NCI-H526 (cell line): ENCODE measurements around the gene CTXN2.

ENCODE experiments used
- DNase-seq, 2 experiments: peaks; one replicate each; lab custom pipeline; 2025; lab: John Stamatoyannopoulos, UW

The CTXN2 gene

DNA sequence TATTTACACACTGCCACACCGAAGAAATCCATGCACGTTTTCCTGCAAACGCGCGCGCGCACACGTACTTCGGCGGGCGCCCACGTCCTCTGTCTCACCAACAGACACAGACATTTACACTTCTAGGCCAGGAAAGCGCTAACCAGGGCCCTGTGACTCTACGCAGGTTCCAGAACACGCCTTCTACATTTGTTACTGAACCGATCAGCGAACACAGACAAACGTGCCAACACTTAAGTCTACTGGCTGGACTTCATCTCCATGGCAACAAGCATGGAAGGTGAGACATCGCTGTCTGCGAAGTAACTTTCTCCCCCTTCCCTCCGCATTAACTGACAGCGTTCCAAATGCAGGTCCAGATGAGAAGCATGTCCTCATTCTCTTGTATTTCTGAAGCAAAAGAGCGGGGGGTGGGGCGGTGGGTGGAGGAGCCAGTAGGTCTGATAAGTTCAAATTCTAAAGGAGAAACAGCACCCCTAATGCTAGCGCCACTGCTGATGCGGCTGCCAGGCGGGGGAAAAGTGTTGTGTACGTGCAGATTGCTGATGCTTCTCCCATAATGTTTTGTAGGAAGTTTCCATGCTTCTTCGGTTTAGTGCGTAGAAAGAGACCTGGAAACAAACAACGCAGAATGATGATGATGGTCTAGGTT is at the start of gene CTXN2:
Gene CTXN2, plus strand, starts transcription at position 92 of the 652 bp plus-strand sequence. CDS start 9,636 bp downstream, outside the sequence.
- no peak for DNase-seq

- DNase-seq = no peak
Observed at GRCh38 chr15:48143856-48144255, 47.6 kb upstream of the CTXN2 start.

- no peak for DNase-seq
Observed at GRCh38 chr15:48144889-48145288, 46.6 kb upstream of the CTXN2 start.

GRCh38 chr15:48145923-48146322 is 45.5 kb upstream of the CTXN2 start:
- DNase-seq = no peak

- no peak for DNase-seq
Observed at GRCh38 chr15:48147358-48147757, 44.1 kb upstream of the CTXN2 start.

GRCh38 chr15:48149858-48150257 is 41.6 kb upstream of the CTXN2 start:
- no peak for DNase-seq

DNA sequence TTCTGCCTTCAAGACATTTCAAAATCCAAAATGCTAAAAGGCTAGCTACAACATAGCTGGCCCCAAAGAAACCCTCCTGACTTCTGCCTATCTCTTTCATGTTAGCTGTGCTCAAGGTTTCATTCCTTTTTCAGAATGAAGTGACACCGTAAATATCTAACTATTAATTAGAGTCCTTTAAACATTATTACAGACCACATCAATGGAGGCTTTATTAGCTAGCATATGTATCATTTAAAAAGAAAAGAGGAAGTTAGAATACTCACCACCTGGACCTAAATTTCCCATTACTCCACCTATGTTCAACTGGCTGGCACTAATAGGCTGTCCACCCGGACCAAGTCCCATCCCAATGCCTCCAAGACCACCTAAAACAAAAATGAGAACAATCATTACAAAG is 37.9 kb upstream of the CTXN2 start:
- no peak for DNase-seq

DNA sequence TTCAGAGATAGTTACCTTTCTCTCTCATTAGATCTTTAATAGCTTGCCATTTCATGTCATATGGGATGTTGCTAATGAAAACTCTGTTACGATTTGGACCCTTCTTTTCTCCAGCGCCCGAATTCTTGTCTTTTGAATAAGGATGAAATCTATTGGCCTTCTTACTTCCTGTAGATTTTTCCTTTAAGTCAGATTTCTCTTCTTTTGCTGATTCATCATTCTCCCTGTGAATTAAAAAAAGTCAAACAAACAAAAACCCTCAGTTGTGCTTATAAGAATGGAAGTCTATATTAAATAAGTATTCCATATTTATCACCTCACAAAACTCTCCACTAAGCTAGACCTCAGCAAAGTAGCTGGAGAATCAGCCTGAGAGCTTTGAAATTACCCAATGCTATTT is 22.8 kb upstream of the CTXN2 start:
- no peak for DNase-seq

DNA sequence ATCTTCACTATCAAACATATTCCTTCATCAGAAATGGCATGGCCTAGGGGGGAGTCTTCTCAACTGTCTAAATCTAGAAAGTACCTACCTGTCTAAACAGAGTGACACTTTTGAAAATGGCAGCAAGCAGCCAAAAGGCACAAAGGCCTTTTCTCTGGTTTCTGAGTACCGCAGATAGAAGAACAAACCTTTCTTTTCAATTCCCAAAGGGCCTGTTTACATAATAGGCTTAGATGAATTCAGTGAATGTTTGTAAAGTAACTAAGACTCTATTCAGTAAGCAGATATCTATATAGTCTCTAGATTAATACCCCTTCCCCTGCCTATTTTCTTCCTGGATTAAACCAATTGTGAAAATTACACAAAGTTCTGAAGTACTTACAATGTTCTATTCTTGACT is 20.5 kb upstream of the CTXN2 start:
- DNase-seq = peak; percentile 25 to 47

GRCh38 chr15:48175126-48175525 is 16.3 kb upstream of the CTXN2 start:
- no peak for DNase-seq

GRCh38 chr15:48176112-48176511 is 15.4 kb upstream of the CTXN2 start:
- no peak for DNase-seq

- no peak for DNase-seq
Observed at GRCh38 chr15:48176957-48177356, 14.5 kb upstream of the CTXN2 start.

DNA sequence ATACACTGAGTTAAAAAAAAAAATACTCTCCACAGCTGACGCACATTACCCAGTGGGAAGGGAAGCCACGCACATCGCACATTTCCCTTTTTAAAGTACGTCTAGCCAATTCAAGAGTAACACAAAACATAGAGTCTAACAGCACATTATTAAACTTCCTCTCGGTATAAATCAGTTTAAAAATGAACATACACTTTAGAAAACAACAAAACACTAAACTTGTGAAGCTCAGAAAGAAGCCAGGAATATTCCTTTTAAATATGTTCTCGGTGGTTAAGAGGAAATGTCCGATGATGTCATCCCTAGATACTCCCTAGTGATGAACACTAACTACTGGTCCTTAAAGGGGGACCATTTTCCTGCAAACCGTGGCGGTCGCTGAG is 14.1 kb upstream of the CTXN2 start:
- peak; percentile 21 to 74 for DNase-seq

DNA sequence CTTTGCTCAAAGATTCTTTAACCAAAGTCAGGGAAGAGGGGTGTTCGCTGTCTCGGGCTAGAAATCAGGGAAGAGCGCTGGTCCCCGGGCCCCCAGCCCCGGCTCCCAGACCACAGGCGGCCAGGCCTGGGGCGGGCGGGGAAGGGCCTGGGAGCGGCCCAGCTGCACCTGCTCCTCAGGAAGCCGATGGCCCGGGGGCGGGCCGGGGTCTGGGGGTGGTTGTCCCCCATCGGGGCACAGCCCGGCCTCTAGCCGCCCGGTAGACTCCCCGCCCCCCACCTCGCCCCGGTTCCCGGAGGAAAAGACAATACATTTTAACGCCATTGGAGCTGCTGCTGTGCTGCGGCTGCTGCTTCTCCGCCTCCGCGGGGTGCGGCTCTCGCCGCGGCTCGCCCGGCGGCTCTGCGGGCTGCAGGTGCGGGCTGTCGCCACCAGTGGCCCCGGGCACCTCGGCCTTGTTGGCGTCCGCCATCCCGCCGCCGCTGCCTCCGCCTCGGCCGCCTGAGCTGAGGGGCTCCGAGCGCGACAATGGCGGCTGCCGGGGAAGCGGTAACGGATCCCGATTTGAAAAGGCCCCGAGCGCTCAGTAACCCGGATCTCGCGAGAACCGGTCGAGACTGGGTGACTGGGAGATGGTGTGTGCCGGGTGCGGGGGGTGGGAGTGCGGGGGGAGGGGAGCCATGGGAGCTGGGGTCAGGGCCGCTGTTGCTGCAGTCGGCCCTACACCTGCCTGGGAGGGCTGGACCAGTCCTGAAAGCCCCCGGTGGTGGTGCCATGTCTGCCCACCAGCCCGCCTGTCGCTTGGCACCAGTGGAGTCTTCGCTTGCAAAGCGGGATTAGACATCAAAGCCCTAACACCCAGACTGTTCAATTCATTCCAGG is 13.5 kb upstream of the CTXN2 start, which contains the start of gene MYEF2:
Gene MYEF2, minus strand, starts transcription at position 530 of the 882 bp plus-strand sequence. Its CDS starts 58 bp downstream, at position 472.
- DNase-seq = peak; percentile 69 to 86

GRCh38 chr15:48178648-48178931 is 12.9 kb upstream of the CTXN2 start:
- DNase-seq = no peak

GRCh38 chr15:48182749-48183148 is 8.7 kb upstream of the CTXN2 start:
- no peak for DNase-seq

- DNase-seq = no peak
Observed at GRCh38 chr15:48185529-48185928, 5.9 kb upstream of the CTXN2 start.

GRCh38 chr15:48186271-48186670 is 5.2 kb upstream of the CTXN2 start:
- DNase-seq = no peak

DNA sequence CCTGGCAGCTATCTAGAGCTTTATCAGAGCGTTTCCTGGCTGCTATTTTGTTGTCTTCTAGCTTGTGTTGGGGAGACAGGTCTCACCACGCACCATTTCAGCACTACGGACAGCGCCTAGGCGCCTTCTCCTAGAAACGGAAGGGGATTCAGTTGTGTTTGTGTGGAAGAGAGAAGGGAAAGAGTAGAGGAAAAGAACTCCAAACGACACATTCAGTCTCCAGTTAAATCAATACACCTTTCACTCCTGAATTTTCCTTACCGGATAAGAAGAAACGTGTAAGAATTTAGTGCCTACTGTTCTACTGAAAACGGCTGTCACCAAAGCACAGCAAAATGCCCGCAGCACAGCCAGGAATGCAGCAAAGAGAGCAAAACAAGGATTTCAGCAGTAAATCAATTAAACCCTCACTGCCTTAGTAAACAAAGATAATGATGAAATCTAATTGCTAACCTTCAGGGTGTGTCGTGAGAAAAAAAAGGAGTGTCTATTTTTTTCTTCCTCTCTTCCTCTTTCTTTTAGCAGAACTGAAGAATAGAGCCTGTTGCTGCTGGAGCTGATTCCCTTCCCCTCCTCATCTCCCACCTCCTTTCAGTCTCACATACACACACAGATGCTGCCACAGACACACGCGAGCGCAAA is 412 bp upstream of the CTXN2 start:
- no peak for DNase-seq

GRCh38 chr15:48202068-48202467 is 10.6 kb downstream of the CTXN2 start:
- no peak for DNase-seq

DNA sequence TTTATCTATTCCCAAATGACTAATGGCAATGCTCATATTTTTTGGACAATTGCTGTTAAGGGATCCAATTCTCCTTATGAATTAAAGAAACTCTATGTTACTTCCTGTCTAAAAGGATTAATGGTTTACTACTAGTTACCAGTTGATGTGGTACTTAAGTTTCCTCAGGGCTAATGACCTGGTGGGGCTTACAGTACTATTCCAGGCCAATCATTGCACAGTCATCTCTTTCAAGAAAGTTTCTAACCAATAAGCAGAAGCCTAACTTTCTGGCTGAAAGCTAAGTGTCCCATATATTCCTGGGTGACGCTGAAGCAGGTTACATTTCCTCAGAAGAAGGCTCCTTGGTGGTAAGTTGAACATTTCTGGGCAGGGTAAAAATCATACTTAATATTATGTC is 14.5 kb downstream of the CTXN2 start, which contains the start of gene SLC12A1:
Gene SLC12A1, plus strand, starts transcription at position 322 of the 400 bp plus-strand sequence. CDS start 1,418 bp downstream, outside the sequence.
- DNase-seq = no peak

- DNase-seq = no peak
Observed at GRCh38 chr15:48221261-48221660, 29.8 kb downstream of the CTXN2 start.

GRCh38 chr15:48221885-48222284 is 30.4 kb downstream of the CTXN2 start:
- DNase-seq = peak; percentile 52 to 73
